OCI-LY3 (cell line): Measurements from ENCODE around the gene CPNE4.

Experiments
- EZH2phosphoT487 ChIP-seq: fragments of 200-600 bp; shearing (Covaris generic); IDR thresholded peaks from 2 replicates; pipeline ENCODE4 v1.6.1; 2018; ENCODE audit warnings: antibody characterized with exemption, mixed run types, low read depth
- TF ChIP-seq, protein P1 (sequence below): fragments of 200-600, 300-600 bp; sonication (generic); IDR thresholded peaks from 2 replicates; pipeline ENCODE4 v1.5.1; 2014; ENCODE audit warnings: antibody characterized with exemption, low read length, low read depth

DNA sequence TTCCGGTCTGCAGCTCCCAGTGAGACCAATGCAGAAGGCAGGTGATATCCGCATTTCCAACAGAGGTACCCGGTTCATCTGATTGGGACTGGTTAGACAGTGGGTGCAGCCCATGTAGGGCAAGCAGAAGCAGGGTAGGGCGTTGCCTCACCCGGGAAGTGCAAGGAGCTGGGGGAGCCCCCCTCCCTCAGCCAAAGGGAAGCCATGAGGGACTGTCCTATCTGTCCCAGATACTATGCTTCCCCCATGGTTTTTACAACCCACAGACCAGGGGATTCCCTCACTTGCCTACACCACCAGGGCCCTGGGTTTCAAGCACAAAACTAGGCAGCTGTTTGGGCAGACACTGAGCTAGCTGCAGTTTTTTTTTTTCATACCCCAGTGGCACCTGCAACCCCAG, 71.8 kb downstream of the CPNE4 start:
- TF ChIP-seq, protein P1, sequence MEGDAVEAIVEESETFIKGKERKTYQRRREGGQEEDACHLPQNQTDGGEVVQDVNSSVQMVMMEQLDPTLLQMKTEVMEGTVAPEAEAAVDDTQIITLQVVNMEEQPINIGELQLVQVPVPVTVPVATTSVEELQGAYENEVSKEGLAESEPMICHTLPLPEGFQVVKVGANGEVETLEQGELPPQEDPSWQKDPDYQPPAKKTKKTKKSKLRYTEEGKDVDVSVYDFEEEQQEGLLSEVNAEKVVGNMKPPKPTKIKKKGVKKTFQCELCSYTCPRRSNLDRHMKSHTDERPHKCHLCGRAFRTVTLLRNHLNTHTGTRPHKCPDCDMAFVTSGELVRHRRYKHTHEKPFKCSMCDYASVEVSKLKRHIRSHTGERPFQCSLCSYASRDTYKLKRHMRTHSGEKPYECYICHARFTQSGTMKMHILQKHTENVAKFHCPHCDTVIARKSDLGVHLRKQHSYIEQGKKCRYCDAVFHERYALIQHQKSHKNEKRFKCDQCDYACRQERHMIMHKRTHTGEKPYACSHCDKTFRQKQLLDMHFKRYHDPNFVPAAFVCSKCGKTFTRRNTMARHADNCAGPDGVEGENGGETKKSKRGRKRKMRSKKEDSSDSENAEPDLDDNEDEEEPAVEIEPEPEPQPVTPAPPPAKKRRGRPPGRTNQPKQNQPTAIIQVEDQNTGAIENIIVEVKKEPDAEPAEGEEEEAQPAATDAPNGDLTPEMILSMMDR: no peak
- TF ChIP-seq EZH2phosphoT487: no peak
